Transverse colon (tissue), 4 donors: ENCODE results near the gene EAF2.

Experiments
- EP300 ChIP-seq: sonication (generic); formaldehyde crosslinking; IDR thresholded peaks from one replicate; pipeline ENCODE4 v1.6.1; 2017; ENCODE audit warnings: antibody characterized with exemption, low read depth
- POLR2AphosphoS5 ChIP-seq, 3 donors: sonication (generic); formaldehyde crosslinking; IDR thresholded peaks; one replicate each; pipeline ENCODE4 v1.6.1; 2016; ENCODE audit warnings: antibody characterized with exemption in 3 of 3
- TF ChIP-seq, protein P1 (sequence below), 5 experiments: fragments of 200-600 bp in 3 of 5; fragments of 450-650 bp in 2 of 5; sonication (generic) in 3 of 5; IDR thresholded peaks; 1 replicate in 2 of 5; 2 replicates in 3 of 5; pipeline ENCODE4 v1.5.1; 2016 to 2017; ENCODE audit warnings: antibody characterized with exemption in 5 of 5, inconsistent platforms in 3 of 5, mild to moderate bottlenecking in 2 of 5, moderate library complexity in 1 of 5

DNA sequence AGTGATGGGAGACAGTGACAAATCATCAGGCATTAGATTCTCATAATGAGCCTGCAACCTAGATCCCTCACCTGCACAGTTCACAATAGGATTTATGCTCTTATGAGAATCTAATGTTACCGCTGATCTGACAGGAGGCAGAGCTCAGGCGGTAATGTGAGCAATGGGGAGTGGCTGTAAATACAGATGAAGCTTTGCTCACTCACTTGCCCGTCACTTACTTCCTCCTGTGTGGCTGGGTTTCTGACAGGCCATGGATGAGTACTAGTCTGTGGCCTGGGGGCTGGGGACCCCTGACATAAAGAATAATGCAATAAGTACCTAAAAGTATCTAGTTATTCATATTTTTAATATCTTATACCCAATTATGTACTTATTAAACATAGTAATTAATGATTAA lies 15.8 kb upstream of the EAF2 start:
- TF ChIP-seq, protein P1, sequence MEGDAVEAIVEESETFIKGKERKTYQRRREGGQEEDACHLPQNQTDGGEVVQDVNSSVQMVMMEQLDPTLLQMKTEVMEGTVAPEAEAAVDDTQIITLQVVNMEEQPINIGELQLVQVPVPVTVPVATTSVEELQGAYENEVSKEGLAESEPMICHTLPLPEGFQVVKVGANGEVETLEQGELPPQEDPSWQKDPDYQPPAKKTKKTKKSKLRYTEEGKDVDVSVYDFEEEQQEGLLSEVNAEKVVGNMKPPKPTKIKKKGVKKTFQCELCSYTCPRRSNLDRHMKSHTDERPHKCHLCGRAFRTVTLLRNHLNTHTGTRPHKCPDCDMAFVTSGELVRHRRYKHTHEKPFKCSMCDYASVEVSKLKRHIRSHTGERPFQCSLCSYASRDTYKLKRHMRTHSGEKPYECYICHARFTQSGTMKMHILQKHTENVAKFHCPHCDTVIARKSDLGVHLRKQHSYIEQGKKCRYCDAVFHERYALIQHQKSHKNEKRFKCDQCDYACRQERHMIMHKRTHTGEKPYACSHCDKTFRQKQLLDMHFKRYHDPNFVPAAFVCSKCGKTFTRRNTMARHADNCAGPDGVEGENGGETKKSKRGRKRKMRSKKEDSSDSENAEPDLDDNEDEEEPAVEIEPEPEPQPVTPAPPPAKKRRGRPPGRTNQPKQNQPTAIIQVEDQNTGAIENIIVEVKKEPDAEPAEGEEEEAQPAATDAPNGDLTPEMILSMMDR (IDR thresholded peaks at IDR 0.05): no peak
- TF ChIP-seq EP300: no peak
- TF ChIP-seq POLR2AphosphoS5 (IDR thresholded peaks at IDR 0.05): no peak
